C4-2B (cell line): ENCODE data around the gene NELFB.

Experiments used
- H3K27ac ChIP-seq: fragments of 450-650 bp; 2 replicates; pipeline ENCODE4 v1.5.1; 2017
- ZFX ChIP-seq: fragments of 450-650 bp; IDR thresholded peaks from 2 replicates; pipeline ENCODE4 v1.6.1; 2017
- TF ChIP-seq, protein P1 (sequence below): fragments of 450-650 bp; conservative IDR thresholded peaks from 2 replicates; pipeline ENCODE4 v1.5.1; 2017; ENCODE audit warnings: mild to moderate bottlenecking

Gene NELFB

DNA sequence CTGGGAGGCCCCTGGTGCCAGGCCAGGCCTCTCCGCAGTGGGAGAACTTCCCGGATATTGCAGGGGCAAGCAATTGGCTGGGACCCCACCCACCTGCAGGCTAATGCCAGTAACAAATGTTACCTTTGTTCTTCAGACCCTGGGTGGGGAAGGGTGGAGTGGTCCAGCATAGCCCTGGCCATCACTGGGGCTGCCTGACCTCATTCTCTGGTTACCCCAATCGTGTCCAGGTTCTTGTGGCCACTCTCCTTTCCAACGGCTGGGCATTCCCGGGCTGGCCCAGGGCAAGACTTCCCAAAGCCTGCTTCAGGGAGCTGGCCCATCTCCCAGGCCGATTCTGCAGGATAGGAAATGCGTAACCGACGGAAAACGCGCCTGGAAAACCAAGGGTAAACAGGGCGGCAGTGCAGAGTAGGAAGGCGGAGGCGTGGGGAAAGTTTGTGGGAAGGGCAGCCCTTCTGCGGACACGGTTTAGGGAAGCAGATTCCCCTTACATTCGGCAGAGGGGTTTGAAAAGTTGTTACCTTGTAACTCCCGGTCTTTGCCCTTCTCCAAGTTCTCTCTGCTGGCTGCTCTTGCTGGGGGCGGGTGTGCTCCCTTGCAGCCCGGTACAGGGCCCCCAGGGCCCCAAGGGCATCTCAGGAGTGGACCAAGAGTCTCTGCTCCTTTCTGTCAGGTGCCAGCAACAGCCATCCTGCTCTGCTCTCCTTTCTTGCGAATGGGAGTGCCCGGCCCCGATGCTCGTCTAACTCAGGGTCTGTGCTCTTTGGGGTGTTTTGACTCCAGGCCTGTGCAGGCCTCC lies 43.5 kb downstream of the NELFB start:
- H3K27ac ChIP-seq: no peak overlapping the region; the same call in 1 of the 2 replicates
- TF ChIP-seq, protein P1, sequence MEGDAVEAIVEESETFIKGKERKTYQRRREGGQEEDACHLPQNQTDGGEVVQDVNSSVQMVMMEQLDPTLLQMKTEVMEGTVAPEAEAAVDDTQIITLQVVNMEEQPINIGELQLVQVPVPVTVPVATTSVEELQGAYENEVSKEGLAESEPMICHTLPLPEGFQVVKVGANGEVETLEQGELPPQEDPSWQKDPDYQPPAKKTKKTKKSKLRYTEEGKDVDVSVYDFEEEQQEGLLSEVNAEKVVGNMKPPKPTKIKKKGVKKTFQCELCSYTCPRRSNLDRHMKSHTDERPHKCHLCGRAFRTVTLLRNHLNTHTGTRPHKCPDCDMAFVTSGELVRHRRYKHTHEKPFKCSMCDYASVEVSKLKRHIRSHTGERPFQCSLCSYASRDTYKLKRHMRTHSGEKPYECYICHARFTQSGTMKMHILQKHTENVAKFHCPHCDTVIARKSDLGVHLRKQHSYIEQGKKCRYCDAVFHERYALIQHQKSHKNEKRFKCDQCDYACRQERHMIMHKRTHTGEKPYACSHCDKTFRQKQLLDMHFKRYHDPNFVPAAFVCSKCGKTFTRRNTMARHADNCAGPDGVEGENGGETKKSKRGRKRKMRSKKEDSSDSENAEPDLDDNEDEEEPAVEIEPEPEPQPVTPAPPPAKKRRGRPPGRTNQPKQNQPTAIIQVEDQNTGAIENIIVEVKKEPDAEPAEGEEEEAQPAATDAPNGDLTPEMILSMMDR: no peak
- no peak for TF ChIP-seq ZFX

DNA sequence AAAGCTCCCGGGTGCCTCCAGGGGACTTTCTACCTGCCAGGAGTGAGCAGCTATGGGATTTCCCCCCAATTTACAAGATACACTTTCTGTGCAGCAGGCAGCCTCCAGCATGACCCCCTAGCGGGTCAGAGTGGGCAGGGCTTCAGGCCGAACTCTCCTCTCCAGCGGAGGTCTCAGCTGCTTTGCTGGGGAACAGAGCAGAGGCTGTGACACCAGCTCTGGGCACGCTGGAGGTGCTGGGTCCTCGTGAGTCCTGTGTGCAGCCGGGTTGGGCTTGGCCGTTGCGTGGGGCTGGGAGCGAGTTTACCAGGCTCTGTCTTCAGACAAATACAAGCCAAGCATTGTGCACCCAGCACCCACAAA lies 44.1 kb downstream of the NELFB start:
- H3K27ac ChIP-seq: no peak overlapping the region; the same call in 1 of the 2 replicates
- TF ChIP-seq ZFX: no peak
- TF ChIP-seq, protein P1: no peak

DNA sequence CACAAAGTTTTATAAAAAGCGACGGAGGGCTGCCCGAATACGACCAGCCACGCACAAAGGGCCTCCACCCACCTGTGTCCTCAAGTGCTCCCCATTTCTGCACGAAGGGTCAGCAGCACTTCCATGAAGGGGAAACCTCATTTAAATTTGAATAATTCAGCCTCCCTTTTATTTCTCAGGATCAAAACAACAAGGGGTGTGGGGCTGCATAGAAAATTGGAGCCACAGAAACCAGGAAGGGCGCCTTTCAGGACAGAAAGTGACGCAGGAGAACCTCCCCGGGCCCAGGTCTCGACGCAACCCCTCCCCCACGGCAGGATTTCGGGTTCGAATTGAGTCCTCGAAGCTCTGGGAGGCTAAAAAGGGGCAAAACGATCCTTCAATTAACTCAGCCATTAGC lies 44.8 kb downstream of the NELFB start:
- TF ChIP-seq, protein P1: no peak
- TF ChIP-seq ZFX: no peak
- peak overlapping the region; percentile 97 for H3K27ac ChIP-seq

DNA sequence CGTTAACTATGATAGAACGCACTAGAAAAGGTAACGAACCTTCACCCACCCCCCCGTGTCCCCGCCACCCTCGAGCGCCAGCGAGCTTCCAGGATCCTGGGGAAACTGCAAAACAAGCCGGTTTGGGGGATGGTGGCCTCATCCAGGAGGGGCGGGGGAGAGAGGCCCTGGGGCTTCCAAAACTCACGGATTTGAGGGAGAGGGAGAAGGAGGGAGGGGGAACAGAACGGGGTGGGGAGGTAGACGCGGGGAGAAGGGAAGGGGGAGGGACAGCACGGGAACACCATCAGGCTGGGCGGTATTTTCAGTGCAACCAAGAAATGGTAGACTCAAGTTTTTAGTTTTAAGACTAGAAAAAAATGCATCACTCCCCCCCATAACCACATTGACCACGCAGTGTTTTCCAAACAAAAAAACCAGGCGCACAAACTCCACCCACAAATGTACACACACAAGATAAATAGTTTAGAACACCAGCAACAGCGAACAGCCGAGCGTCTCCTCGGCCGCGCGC lies 45.5 kb downstream of the NELFB start:
- H3K27ac ChIP-seq: peak overlapping the region; percentile 97
- no peak for TF ChIP-seq ZFX
- TF ChIP-seq, protein P1: no peak

DNA sequence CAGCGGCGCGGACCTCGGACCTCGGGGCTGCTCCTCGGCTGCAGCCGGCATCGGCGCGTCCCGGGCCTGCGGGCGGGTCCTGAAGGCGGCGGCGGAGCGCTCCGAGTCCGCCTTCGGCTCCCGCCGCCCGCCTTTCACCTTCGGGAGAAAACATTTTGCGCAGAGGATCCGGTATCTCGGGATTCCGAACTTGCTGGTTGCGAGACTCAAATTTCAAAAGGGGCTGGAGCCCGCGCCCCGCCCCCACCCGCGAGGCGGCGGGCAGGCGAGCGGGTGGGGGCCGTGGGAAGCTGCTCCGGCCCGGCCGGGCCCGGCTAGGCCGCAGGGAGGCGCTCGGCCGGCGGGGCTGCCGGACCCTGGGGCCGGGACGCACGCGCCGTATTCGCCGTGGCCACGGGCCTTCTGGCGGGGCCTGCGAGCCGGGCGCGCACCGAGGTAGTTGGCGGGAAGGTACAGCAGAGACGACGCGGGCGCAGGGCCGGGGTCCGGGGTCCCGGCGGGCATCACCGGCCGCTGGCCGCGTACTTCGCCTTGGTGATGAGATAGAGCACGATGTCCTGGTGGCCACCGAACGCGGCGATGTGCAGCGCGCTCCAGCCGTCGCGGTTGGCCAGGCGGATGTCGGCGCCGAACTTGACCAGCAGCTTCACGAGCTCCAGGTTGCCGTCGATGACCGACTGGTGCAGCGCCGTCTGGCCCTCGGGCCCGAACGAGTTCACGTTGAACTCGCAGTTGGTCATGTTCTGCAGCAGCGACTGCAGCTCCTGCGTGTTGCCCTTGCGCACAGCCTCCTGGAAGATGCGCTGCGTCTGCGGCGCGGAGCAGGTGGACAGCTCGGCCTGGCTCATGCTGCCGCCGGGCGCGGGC lies 46.2 kb downstream of the NELFB start:
- TF ChIP-seq ZFX: peak; percentile 95
- TF ChIP-seq, protein P1: peak; percentile 68
- H3K27ac ChIP-seq: peak overlapping the region; percentile 97

DNA sequence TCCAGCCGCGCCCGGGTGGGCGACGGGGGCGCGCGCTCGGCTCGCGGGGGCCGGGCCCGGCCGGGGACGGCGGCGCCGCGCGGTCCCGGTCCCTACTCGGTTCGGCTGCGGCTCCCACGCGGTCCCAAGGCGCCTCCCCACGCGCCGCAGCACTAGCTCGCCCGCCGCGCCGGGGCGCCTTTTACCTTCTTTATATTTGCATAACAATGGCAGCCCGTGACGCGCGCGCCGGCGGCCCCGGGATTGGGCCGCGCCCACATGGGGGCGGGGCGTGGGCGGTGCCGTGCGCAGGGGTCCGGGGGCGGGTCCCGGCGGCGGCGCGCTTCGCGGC lies 47.0 kb downstream of the NELFB start, which contains the start of gene NRARP:
Gene NRARP, minus strand, starts transcription at position 154 of the 331 bp plus-strand sequence. CDS start 343 bp downstream, outside the sequence.
- TF ChIP-seq, protein P1: no peak
- TF ChIP-seq ZFX: no peak
- peak within 1 kb of the TSS; percentile 97 for H3K27ac ChIP-seq
